Stimulated activated CD8-positive, alpha-beta memory T cell treated with anti-CD3 and anti-CD28 coated beads, Interleukin-4, amount 100 ng/mL, for 48 hours (primary cell): ENCODE data around the gene OR4C15.

Experiments used
- DNase-seq: peaks from one replicate; pipeline ENCODE4 v3.0.0-alpha.2; 2020

Gene OR4C15

DNA sequence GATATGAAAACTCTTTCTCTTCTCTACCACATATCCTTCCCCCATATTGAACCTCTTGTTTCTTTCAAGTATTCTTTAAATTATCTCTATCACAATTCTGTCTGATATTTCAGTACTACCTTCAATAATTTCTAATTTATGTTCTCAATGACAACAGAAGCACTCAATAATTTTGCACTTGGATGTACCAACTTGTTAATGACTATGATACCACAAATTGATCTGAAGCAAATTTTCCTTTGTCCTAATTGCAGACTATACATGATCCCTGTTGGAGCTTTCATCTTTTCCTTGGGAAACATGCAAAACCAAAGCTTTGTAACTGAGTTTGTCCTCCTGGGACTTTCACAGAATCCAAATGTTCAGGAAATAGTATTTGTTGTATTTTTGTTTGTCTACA, at the start of gene OR4C15:
Gene OR4C15 (plus strand): TSS at position 301 of the 400 bp plus-strand sequence. CDS start 0 bp downstream, at position 301.
- DNase-seq = no peak

DNA sequence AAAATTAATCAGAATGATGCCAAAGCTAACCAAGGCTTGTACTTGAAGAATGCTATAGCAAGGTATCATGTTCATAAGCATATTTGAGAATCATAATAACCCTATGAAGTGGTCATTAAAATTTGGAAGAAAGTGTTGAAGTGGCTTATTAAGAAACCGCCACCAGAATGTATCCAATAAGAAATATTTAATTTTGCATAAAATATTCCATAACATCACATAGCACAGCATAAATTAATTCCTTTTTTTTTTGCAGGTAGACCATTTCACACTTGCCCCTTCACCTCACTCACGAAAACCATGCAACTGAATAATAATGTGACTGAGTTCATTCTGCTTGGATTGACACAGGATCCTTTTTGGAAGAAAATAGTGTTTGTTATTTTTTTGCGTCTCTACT, 17.6 kb downstream of the OR4C15 start, which contains the start of gene OR4C16:
Gene OR4C16 (plus strand): TSS at position 301 of the 400 bp plus-strand sequence. CDS start 0 bp downstream, at position 301.
- no peak for DNase-seq

DNA sequence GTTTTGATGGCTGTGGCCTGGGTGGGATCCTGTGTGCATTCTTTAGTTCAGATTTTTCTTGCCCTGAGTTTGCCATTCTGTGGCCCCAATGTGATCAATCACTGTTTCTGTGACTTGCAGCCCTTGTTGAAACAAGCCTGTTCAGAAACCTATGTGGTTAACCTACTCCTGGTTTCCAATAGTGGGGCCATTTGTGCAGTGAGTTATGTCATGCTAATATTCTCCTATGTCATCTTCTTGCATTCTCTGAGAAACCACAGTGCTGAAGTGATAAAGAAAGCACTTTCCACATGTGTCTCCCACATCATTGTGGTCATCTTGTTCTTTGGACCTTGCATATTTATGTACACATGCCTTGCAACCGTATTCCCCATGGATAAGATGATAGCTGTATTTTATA, 18.3 kb downstream of the OR4C15 start:
- DNase-seq = no peak
